PC-3 (cell line): ENCODE results near the gene TM9SF3. TPM values are rescaled to one million over a fixed set of nuclear protein-coding genes. Genes with fewer than 3 reads are reported as not detected.

Experiments used
- ATAC-seq: fragments of 200-7000 bp; cut with Tn5 transposase; 2 replicates; pipeline ENCODE4 v1.9.1; 2020; ENCODE audit warnings: mild to moderate bottlenecking, moderate library complexity
- BruUV-seq: library from RNA; stranded (reverse); fragments of 400-500 nt; replicated peaks from 2 replicates; lab custom pipeline; 2021; lab: Mats Ljungman, UMichigan
- CTCF ChIA-PET: fragments of 300-600 bp; sonication (Branson Sonifier 250); formaldehyde crosslinking; loops from one replicate; lab custom pipeline; 2022; ENCODE audit warnings: antibody characterized with exemption; lab: Charles Lee
- POLR2A ChIA-PET: fragments of 300-600 bp; sonication (Branson Sonifier 250); formaldehyde crosslinking; loops from one replicate; lab custom pipeline; 2022; ENCODE audit warnings: antibody characterized with exemption; ENCODE audit not compliant: unreplicated experiment; lab: Charles Lee
- DNase-seq: peaks from one replicate; pipeline ENCODE4 v3.0.0-alpha.2; 2015
- H2AFZ ChIP-seq: fragments of 300-600 bp; sonication (generic); 2 replicates; pipeline ENCODE4 v1.6.0; 2016; ENCODE audit warnings: antibody characterized with exemption, low read length
- H3F3A ChIP-seq: fragments of 300-600 bp; sonication (generic); one replicate; pipeline ENCODE4 v1.6.0; 2017; ENCODE audit warnings: antibody characterized with exemption, low read length, control low read depth, mild to moderate bottlenecking; ENCODE audit not compliant: unreplicated experiment
- H3K27ac ChIP-seq: fragments of 300-600 bp; sonication (generic); 2 replicates; pipeline ENCODE4 v1.5.1; 2016; ENCODE audit warnings: mild to moderate bottlenecking, low read length
- H3K27me3 ChIP-seq: fragments of 300-600 bp; sonication (generic); 2 replicates; pipeline ENCODE4 v1.6.1; 2016; ENCODE audit warnings: low read length, mixed read lengths
- H3K36me3 ChIP-seq: fragments of 300-600 bp; sonication (generic); 2 replicates; pipeline ENCODE4 v1.6.1; 2016; ENCODE audit warnings: low read depth, mixed run types, low read length, mixed read lengths
- H3K4me1 ChIP-seq: fragments of 300-600 bp; sonication (generic); 2 replicates; pipeline ENCODE4 v1.5.1; 2016; ENCODE audit warnings: low read length; ENCODE audit not compliant: insufficient read depth
- H3K4me2 ChIP-seq: fragments of 300-600 bp; sonication (generic); 2 replicates; pipeline ENCODE4 v1.6.0; 2016; ENCODE audit warnings: low read length
- H3K4me3 ChIP-seq: fragments of 300-600 bp; sonication (generic); 2 replicates; pipeline ENCODE4 v1.5.1; 2016; ENCODE audit warnings: mild to moderate bottlenecking, low read length, mixed read lengths
- H3K79me2 ChIP-seq: fragments of 300-600 bp; sonication (generic); 2 replicates; pipeline ENCODE4 v1.6.1; 2017; ENCODE audit warnings: low read length, mixed read lengths
- H3K9ac ChIP-seq: fragments of 300-600 bp; sonication (generic); 2 replicates; pipeline ENCODE4 v1.6.0; 2016; ENCODE audit warnings: mild to moderate bottlenecking, low read length
- H3K9me2 ChIP-seq: fragments of 300-600 bp; sonication (generic); replicated peaks from 2 replicates; pipeline ENCODE4 v1.6.1; 2016; ENCODE audit warnings: mixed run types, low read length, mixed read lengths
- H3K9me3 ChIP-seq: fragments of 300-600 bp; sonication (generic); 2 replicates; pipeline ENCODE4 v1.6.1; 2016; ENCODE audit warnings: low read length, mixed read lengths
- H4K20me1 ChIP-seq: fragments of 300-600 bp; sonication (generic); 2 replicates; pipeline ENCODE4 v1.6.1; 2016; ENCODE audit warnings: low read length, mixed read lengths
- EZH2 ChIP-seq: fragments of 300-600 bp; sonication (generic); IDR thresholded peaks from one replicate; pipeline ENCODE4 v1.6.1; 2017; ENCODE audit warnings: antibody characterized with exemption, mild to moderate bottlenecking, low read length; ENCODE audit not compliant: unreplicated experiment
- EZH2phosphoT487 ChIP-seq: fragments of 300-600 bp; sonication (generic); IDR thresholded peaks from 2 replicates; pipeline ENCODE4 v1.6.1; 2018; ENCODE audit warnings: mild to moderate bottlenecking, antibody characterized with exemption, low read length, borderline replicate concordance
- intact Hi-C: fragments of 100-400 bp; cut with micrococcal nuclease; formaldehyde crosslinking; loops from 2 replicates; pipeline ENCODE4 v1.9.0; 2023
- total RNA-seq: library from RNA; depleted of rRNA; stranded (reverse); fragments of >200 nt; gene quantifications from 2 replicates; pipeline ENCODE4 v1.2.3, GENCODE V29; 2014; rRNA removed
- TF ChIP-seq, protein P1 (sequence below): fragments of 300-600 bp; sonication (generic); conservative IDR thresholded peaks from 2 replicates; pipeline ENCODE4 v1.5.1; 2017; ENCODE audit warnings: antibody characterized with exemption, low read depth, mild to moderate bottlenecking, low read length

The TM9SF3 gene
- total RNA-seq, 1 experiment from 2014 or later = 39.2 TPM

DNA sequence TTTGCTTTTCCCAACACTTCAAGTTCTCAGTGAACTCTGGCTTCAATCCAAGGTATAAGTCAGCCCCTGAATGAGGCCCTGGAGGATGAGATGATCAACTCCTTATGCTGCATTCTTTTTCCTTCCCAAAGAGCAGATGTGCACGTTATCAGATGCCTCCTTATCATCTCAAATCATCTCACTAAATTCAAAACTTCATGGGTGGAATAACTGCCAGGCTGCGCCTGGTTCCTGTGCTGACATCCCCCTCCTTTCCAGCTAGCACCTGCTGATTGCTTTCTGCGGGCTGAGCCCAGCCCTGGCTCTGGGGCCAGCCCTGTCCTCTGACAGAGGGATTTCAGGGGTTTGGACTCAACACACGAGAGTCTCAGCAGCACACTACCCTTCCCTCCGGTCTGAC lies 118.0 kb downstream of the TM9SF3 start:
- no peak overlapping the region for H3K4me2 ChIP-seq
- ATAC-seq (no peak), DNase-seq (no peak)
- H3K9me3 ChIP-seq = no peaks in the 10 kb centered on the region
- H3K79me2 ChIP-seq = no peaks in the 10 kb centered on the region
- H3K27ac ChIP-seq = no peak overlapping the region
- no peak overlapping the region for H3K9ac ChIP-seq
- no peak overlapping the region for H2AFZ ChIP-seq
- TF ChIP-seq, protein P1, sequence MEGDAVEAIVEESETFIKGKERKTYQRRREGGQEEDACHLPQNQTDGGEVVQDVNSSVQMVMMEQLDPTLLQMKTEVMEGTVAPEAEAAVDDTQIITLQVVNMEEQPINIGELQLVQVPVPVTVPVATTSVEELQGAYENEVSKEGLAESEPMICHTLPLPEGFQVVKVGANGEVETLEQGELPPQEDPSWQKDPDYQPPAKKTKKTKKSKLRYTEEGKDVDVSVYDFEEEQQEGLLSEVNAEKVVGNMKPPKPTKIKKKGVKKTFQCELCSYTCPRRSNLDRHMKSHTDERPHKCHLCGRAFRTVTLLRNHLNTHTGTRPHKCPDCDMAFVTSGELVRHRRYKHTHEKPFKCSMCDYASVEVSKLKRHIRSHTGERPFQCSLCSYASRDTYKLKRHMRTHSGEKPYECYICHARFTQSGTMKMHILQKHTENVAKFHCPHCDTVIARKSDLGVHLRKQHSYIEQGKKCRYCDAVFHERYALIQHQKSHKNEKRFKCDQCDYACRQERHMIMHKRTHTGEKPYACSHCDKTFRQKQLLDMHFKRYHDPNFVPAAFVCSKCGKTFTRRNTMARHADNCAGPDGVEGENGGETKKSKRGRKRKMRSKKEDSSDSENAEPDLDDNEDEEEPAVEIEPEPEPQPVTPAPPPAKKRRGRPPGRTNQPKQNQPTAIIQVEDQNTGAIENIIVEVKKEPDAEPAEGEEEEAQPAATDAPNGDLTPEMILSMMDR = no peak
- TF ChIP-seq EZH2phosphoT487 = no peak
- TF ChIP-seq EZH2 = no peak
- no peaks in the 10 kb centered on the region for H3K4me1 ChIP-seq
- H3K27me3 ChIP-seq = peaks cover 12% of the 10 kb centered on the region; the same call in 1 of the 2 replicates
- no peaks in the 10 kb centered on the region for H4K20me1 ChIP-seq
- H3K36me3 ChIP-seq = no peaks in the 10 kb centered on the region
- POLR2A ChIA-PET = no interaction called here
- intact Hi-C loops = no loop called here
- BruUV-seq = no TSS peak
- H3K9me2 ChIP-seq = no peaks in the 10 kb centered on the region
- H3K4me3 ChIP-seq = no peak overlapping the region
- H3F3A ChIP-seq = no peaks in the 10 kb centered on the region
- CTCF ChIA-PET = no interaction called here

Other genes with a start within 250 kb of the TM9SF3 start
- not detected in 2 replicates for gene OPALIN, start 228.0 kb downstream of the TM9SF3 start, total RNA-seq
- 0.18 TPM in 1 of 2 replicates, not detected in the other for gene TLL2, start 73.1 kb downstream of the TM9SF3 start, total RNA-seq
- 3.7 and 4.7 TPM in 2 replicates for gene PIK3AP1, start 133.5 kb upstream of the TM9SF3 start, total RNA-seq
- 10.5 and 21.0 TPM in 2 replicates for gene LCOR, start 245.3 kb upstream of the TM9SF3 start, total RNA-seq